Measurements from ENCODE around the gene NDRG4.

Gene NDRG4, protein sequence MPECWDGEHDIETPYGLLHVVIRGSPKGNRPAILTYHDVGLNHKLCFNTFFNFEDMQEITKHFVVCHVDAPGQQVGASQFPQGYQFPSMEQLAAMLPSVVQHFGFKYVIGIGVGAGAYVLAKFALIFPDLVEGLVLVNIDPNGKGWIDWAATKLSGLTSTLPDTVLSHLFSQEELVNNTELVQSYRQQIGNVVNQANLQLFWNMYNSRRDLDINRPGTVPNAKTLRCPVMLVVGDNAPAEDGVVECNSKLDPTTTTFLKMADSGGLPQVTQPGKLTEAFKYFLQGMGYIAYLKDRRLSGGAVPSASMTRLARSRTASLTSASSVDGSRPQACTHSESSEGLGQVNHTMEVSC

DNA sequence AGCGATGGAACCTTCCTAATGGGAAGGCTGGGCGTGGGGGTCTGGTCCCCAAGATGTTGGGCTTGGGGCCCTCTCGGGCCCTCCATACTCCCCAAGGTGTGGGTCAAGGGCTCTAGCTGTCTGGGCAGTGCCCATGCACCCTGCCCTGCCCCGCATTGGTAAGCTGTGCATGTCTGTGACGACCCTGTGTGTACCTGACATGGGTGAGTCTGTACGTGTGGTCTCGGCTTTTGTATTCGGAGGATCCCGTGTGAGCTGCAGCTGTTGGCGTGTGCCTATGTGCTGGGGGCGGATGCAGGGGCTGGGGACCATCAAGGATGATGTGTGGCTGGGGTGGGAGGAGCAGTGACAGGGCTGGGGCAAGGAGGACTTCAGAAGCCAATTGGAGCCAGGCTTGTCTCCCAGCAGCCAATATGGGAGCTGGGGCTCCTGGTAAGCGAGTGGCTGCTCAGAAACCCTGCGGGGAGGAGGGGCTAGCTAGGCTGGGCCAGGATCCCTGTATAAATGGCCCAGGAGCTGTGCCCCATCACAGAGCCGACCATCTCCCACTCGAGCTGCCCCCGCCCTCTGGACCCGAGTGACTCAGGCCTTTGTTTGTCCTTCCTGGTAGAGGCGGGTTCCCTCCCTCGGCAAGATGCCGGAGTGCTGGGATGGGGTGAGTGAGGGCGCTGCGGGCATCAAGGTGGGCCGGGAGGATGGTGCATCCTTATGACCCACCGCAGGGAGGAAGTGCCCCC, at the start of gene NDRG4:
Gene NDRG4 (plus strand): TSS at position 529 of the 737 bp plus-strand sequence. CDS start 106 bp downstream, at position 635.
- DNase-seq (ENCODE audit: low read depth): no peak

DNA sequence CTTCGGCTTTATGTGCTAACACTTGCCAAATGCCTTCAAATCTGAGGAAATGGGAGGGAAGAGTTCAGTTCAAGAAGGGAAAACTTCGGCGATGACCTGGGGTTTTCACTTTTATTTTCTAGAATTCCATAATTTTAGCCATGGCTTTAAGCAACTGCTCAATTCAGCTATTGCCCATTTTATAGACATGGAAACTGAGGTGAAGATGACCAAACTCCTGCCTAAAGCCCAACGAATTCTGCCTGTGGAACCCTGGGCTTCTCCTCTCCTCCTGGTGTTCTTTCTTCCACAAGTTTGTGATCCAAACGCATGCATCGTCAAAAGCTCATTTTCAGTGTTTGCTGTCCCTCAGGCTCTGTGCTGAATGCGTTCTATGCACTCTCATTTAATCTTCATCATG, 49.4 kb upstream of the NDRG4 start:
- DNase-seq (ENCODE audit: low read depth): no peak

DNA sequence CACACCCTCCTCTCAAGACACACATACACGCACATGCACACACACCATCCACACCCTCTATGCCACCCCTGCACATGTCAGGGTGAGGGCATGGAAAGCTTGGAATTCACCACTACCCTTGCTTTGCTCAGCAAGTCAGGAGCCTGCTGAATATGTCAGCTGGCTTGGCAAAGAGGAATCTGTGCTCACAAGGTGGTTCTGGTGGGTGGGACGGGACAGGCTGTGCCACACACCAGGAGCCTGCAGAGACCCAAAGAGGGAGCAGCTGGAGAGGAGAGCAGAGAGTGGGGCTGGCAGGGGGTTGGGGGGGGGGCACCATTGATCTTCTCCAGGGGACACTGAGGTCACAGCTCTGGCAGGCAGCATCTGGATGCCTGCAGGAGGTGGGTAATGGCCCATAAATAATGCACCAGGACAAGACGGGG, 48.7 kb upstream of the NDRG4 start:
- DNase-seq (ENCODE audit: low read depth): no peak

DNA sequence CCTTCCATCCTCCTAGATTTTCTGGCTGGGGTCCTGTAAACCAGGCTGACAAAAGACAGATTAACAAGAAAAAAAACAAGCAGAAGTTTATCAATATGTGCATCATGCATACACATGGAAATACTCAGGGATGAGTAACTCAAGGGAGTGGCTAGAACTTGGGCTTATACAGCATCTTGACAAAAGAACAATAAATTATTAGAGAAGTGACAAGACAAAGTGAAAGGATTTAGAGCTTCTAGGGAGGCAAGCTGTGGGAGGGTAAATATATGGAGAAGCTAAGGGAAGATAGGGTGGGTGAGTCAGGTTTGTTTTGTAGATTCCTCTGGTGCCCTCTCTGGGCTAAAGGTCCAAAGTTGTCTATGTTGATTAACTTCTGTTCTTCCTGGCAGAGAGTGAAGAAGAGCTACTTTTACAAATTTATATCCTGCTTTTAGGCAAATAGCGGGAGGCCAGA, 48.0 kb upstream of the NDRG4 start:
- no peak for DNase-seq (ENCODE audit: low read depth)

DNA sequence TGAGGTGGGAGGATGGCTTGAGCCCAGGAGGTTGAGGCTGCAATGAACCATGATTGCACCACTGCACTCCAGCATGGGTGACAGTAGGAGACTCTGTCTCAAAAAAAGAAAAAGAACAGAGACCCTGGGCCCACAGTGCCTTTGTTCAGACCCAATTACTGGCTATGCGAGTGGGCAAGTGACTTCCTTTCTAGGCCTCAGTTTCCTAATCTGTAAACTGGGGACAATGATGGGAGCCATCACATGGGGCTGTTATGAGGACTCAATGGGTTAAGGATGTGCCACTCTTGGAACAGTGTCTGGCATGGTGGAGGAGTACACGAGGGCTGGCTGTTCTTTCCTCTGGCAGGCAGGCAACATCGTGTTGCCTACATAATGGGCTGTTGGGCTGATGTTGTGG, 47.3 kb upstream of the NDRG4 start:
- DNase-seq (ENCODE audit: low read depth): no peak

DNA sequence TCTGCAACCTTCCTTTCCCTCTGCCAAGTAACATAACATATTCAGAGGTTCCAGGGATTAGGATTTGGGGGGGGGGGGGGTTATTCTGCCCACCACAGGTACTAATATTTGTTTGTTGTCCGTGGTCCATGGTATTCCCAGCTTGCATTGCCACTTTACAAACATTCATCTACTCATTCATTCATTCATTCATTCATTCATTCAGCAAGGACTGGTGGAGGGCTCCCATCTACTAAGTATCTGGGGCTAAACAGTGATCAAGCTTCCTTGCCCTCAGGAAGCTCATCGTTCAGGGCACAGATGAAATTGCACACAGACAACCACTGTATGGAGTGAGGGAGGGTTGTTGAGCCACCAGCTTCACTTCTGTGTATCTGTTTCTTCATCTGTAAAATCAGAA, 45.8 kb upstream of the NDRG4 start:
- DNase-seq (ENCODE audit: low read depth): no peak

DNA sequence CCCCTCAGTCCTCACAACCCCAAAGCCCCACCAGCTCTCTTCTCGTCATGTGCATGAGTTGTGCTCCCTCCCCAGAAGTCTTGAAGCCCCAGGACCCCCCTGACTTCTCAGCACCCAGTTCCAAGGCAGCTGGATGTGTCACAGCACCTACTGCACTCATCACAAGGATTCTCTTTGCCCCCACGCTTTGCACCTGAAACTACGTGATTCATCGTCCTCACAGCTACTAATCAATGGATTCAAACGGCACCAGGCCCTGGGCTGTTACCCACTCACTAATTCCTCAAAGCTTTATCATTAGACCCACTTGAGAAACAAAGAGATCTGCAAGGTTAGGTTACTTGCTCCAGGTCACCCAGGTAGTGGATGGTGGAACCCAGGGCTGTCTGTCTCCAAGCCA, 45.1 kb upstream of the NDRG4 start:
- no peak for DNase-seq (ENCODE audit: low read depth)

DNA sequence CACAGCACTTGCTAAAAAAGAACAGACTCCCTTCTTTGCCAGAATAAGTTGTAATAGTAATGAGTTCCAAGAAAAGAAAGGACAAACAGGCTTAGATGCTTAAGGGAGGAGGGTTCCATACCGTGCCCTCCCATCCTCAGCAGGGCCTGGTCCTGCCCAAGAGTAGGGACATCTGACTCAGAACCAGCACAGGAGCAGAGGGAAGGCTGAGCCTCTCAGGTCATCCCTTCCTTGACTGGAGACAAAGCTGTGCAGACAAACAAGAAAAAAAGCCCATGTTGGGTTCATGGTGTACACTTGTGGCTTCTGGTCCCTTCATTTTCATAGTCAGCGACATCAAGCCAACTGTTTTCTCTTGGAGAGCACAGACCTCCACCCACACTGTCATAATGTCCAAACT, 44.2 kb upstream of the NDRG4 start:
- no peak for DNase-seq (ENCODE audit: low read depth)

DNA sequence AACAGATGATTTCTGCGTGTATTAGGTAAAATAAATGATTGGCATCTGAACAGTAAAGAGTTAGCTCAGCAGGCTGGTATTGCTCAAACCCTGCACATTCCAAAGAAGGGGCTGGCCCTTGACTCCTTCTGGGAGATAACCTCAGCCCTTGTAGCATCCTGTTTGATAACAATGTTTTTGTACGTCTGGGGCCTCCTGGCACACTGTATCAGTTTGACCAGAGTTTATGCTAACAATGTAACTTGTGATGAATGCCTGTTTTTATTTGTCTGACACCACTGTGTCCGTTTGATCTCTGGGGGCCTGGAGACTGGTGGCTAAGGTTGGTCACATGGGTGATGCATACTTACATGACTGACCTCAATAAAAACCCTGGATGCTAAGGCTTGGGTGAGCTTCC, 43.8 kb upstream of the NDRG4 start:
- no peak for DNase-seq (ENCODE audit: low read depth)

DNA sequence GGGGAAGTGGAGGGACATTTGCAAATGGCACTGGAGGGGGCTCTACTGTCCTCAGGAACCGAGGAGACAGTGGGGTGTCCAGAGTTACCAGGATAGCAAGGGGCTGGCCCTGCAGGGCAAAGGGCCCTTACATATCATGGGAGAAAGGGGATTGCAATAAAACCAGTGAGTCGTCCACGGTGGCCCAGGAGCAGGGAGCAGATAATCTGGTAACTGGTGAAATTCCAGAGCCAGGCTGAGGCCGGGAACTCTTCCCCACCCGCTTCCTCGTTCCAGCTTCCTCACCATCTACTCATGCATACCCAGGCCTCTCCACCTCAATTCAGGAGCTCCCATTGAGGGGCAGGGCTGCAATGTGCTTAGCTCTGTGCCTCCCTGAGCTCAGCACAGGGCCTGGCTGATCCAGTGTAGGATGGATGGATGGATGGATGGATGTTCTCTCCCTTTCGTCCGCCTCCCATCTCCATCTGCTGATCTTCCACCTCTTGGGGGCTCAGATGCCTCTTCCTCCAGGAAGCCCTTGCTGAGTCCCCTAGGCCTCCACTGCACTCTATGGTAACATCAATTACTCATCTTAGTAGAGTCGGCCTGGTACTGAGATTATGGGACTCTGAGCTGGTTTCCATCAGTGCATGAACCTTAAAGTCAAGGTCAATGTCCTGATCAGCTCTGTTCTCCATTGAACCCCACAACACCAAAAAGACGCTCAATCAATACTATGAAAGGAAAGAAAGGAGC, 41.2 kb upstream of the NDRG4 start:
- DNase-seq (ENCODE audit: low read depth): no peak

DNA sequence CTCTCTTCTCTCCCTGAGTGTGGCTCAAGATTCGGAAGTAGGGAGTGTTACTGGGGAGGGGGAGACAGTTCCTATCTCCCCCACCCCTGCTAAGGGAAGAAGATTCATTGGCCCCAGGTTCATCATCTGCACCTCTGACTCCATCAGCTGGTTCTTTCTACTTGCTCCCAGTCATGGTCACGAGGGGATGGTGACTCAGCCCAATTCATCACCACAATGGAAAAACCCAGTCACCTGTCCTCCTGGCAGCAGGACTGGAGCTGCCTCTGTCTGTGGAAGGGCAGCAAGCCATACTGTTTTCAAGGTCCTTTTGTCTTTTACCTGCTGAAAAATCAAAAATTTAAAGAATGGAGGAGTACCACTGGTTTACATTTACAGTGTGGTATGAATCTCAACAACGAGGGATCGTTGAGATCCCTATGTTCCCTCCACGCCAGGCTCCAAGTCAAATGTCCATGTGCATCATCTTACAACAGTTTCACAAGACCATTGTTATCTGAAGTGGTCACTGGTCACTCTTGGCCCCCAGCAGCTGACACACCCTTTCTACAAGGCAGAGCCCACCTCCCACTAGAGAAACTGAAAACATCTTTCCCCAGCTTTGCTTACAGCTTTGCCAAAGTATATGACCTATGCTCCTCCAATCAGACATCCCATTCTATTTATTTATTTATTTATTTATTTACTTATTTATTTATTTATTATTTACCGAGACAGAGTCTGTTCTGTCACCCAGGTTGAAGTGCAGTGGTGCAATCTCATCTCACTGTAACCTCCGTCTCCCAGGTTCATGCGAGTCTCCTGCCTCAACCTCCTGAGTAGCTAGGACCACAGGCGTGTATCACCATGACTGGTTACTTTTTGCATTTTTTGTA, 40.4 kb upstream of the NDRG4 start:
- peak; percentile 18 for DNase-seq (ENCODE audit: low read depth)

DNA sequence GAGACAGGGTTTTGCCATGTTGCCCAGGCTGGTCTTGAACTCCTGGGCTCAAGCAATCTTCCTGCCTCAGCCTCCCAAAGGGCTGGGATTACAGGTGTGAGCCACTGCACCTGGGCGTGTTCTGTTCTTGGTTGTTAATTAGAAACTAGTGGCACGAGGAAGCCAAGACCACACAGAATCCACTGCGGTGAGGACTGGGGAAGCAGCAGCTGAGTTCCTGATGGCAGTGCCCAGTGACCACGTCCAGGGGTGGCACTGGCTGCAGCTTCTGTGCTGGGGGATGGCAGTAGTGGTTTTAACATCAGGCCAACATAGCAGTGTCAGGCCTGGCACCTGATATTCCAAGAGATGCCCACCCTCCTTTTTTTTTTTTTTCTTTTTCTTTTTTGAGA, 39.7 kb upstream of the NDRG4 start:
- no peak for DNase-seq (ENCODE audit: low read depth)

DNA sequence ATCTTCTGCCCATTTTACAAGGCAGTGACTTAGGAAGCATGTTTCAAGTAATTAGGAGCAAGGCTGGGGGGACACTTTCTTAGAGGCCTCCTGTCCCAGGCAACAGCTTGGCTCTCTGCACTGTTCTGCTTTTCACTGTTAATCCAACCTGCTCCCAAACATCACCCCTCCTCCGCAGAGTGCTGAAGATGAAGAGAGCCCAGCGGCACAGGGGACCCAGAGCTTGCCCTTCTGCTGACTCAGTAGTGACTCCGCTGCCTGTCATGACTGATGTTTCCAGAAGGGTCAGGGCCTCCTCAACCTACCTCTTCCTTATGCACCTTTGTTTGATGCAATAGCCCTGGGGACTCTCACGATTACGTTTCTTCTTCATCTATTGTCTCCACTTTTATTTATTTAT, 38.9 kb upstream of the NDRG4 start:
- no peak for DNase-seq (ENCODE audit: low read depth)

DNA sequence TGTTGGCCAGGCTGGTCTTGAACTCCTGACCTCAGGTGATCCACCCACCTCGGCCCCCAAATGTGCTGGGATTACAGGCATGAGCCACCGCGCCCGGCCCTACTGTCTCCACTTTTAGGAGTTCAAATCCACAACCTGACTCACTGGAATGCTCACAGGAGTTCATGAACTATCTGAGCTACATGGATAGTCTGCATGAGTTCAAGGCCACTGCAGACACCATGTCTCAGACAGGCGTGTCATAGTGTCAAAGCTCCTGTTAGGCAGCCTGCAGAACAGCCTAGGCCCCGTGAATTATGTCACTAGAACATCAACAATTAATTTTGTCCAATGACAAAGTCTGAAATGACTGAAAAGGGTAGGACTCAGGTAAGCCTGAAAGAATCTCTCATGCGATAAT, 38.3 kb upstream of the NDRG4 start:
- DNase-seq (ENCODE audit: low read depth): no peak

DNA sequence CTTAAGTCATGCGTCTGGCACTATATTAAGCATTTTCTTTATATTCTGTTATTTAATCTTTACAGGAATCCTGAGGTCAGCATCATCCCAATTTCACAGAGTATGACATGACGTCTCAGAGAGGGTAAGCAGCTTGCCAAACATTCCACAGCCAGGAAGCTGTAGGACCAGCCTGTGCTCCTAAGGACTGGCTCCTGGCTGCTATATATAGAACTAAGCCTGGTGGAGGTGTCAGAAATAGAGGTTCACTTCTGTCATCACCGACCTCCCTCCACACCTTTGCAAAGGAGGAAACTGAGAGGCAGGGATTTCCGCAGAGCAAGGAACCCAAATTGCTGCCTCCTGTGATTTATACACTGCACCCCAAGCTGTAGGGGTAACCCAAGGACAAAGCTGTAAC, 37.9 kb upstream of the NDRG4 start:
- no peak for DNase-seq (ENCODE audit: low read depth)

DNA sequence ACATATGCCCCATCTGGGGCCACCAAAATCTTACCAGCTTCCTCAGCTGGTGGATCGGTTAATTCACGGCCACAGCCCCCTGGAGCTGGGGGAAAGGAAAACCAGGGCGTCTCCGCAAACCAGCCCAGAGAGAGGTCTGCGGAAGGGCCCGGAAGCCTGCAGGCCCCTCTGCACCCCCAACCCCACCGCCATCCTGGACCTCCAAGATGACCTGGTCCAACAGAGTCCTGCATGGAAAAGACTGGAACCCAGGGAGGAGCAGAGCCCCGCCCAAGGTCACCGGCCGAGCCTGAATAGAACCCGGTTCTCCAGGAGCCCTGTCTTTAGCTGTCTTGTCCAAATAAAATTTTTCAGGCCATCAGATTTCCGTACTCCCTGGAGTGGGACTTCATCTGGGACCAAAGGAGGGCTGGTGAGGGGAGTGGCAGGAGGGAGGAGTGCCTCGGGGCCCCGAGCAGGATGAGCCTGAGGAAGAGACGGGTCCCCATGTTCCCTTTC, 37.4 kb upstream of the NDRG4 start:
- DNase-seq (ENCODE audit: low read depth): no peak

DNA sequence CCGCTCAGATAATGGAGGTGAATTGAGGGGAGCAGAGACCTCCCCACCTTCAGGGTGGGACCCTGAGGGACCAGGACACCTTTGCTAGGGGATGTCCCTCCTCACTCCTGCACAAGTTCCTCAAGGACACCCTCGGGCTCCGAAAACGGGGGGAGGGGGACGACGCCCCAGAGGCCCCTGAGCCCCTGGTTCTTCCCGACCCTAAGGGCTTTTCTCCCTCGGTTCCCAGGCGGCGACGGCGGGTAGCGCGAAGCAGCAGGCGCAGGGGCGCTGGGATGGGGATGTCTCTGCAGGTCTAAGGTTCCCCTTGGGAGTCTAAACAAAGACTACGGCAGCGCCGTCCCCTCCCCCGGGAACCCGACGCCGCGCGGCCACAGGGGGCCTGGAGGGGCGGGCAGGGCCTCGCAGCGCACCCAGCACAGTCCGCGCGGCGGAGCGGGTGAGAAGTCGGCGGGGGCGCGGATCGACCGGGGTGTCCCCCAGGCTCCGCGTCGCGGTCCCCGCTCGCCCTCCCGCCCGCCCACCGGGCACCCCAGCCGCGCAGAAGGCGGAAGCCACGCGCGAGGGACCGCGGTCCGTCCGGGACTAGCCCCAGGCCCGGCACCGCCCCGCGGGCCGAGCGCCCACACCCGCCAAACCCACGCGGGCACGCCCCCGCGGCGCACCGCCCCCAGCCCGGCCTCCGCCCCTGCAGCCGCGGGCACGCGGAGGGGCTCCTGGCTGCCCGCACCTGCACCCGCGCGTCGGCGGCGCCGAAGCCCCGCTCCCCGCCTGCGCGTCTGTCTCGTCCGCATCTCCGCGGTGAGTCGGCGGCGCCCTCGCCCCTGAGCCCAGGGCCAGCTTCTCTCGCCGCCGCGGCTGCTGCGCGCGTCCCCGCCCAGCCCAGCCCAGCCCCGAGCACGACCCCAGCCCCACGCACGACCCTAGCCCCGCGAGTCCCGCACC, 36.7 kb upstream of the NDRG4 start:
- DNase-seq (ENCODE audit: low read depth): no peak

DNA sequence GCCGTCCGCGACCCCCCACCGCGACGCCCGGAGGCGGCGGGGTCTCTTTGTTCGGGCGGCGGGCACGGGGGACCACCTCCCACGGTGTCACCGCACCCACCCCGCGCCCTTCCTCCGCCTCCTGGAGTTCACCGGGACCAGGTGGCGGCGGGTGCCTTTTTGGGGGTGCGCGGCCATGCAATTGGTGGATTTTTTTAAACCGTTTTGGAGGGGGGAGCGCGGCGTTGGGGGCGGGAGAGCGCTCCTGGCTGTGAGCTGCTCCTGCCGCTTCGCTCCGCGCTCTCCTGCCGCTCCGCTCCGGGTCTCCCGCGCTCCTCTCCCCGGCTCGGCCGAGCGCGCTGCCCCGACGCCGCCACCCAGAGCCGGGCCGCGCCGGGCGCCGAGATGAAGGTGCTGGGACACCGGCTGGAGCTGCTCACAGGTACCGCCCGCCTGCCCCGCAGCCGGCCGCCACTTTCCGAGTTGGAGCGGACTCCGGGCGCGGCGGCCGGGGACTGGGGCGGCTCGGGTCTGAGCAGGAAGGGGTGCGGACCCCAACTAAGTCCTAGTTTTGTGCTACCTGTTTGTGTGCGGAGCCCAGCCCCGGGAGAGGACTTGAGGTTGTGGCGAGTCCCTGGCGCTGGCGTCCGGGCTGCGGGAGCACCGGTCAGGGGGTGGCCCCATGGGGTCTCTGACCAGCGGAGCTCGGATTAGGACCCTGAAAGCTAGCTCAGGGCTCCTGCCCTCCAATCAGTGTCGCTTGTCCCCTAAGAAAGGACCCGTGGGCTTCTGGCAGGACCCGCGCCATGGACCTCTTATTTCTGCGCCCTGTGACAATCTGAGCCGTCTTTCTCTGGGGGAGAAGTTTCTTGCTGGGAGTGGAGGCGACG, 35.7 kb upstream of the NDRG4 start:
- DNase-seq (ENCODE audit: low read depth): no peak

DNA sequence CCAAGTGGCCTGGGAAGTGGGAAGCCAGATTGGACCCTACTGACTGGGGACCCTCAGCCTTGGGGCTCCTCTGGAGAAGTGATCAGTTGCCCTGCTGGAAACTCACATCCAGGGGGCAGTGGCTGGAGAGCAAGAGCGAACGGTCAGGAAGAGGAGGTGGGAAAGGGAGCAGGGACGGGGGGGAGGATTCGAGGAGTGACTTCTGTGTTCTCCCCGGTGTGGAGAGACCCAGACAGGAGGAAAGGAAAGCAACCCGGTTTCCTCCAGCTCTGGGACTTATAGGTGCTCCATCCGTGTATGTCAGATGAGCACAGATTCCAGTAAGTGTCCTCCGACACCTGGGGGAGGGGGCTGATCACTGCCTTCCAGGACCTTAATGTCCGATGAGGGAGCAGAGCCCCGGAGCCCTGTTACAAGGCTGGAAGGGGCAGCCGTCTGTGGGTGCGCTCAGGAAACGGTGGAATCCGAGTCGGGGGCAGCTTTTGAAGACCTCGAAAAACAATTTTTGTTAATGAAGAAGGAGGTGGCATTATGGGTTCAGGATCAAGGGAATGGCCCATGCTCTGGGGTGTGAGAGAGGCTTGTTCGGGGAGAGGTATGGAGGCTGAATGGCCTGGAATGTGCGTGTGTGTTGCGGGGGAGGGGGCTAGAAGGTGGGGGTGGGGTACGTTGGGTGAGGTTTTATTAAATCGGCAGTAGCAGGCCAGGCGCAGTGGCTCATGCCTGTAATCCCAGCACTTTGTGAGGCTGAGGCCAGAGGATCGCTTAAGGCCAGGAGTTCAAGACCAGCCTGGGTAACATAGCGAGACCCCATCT, 34.8 kb upstream of the NDRG4 start:
- DNase-seq (ENCODE audit: low read depth): no peak

All from activated T-helper 9 cell treated with anti-CD3 and anti-CD28 coated beads, Interleukin-2, amount 50 U/mL, for 16 hours (primary cell).